HepG2 (cell line): ENCODE data around the gene NOTUM. TPM values are rescaled to one million over a fixed set of nuclear protein-coding genes. Genes with fewer than 3 reads are reported as not detected.
A peak's percentile ranks its signal among the peaks of the same experiment; 100 is the strongest.

ENCODE experiments used
- AHR ChIP-seq: IDR thresholded peaks from 2 replicates; pipeline ENCODE4 v1.6.1; 2018; ENCODE audit warnings: missing genetic modification reagents, missing compliant biosample characterization
- FOXC1 ChIP-seq: sonication (generic); formaldehyde crosslinking; IDR thresholded peaks from 2 replicates; pipeline ENCODE4 v1.8.0; 2022; ENCODE audit warnings: mild to moderate bottlenecking, missing genetic modification reagents, borderline replicate concordance
- HNRNPH1 ChIP-seq: fragments of 200-400 bp; formaldehyde crosslinking; optimal IDR thresholded peaks from 2 replicates; pipeline ENCODE3; 2017; ENCODE audit warnings: mild to moderate bottlenecking, low read depth, low read length
- KDM5A ChIP-seq: fragments of 200-600 bp; sonication (generic); IDR thresholded peaks from 2 replicates; pipeline ENCODE4 v1.7.0; 2018; ENCODE audit warnings: antibody characterized with exemption, mild to moderate bottlenecking, low read length, borderline replicate concordance
- KLF11 ChIP-seq: IDR thresholded peaks from 2 replicates; pipeline ENCODE4 v1.6.1; 2016; ENCODE audit warnings: missing compliant biosample characterization
- NCOA2 ChIP-seq: sonication (generic); formaldehyde crosslinking; IDR thresholded peaks from 2 replicates; pipeline ENCODE4 v1.8.0; 2022; ENCODE audit warnings: inconsistent platforms
- NR0B2 ChIP-seq: sonication (generic); formaldehyde crosslinking; IDR thresholded peaks from 2 replicates; pipeline ENCODE4 v1.4.0; 2020; ENCODE audit warnings: mild to moderate bottlenecking, missing genetic modification reagents
- POLR2AphosphoS2 ChIP-seq: IDR thresholded peaks from 2 replicates; pipeline ENCODE4 v1.6.1; 2011; ENCODE audit warnings: low read depth, low read length, improper control_type of control experiment
- STAT6 ChIP-seq: sonication (generic); formaldehyde crosslinking; IDR thresholded peaks from 2 replicates; pipeline ENCODE4 v1.4.0; 2020; ENCODE audit warnings: missing genetic modification reagents, mild to moderate bottlenecking, borderline replicate concordance
- TAF15 ChIP-seq: fragments of 200-400 bp; formaldehyde crosslinking; IDR thresholded peaks from one replicate; pipeline ENCODE4 v1.6.1; 2018; ENCODE audit warnings: mild to moderate bottlenecking, low read depth, low read length; ENCODE audit not compliant: poor library complexity, severe bottlenecking
- ZBTB14 ChIP-seq: sonication (generic); formaldehyde crosslinking; IDR thresholded peaks from 2 replicates; pipeline ENCODE4 v1.4.0; 2020; ENCODE audit warnings: missing genetic modification reagents
- ZFAT ChIP-seq: sonication (generic); formaldehyde crosslinking; conservative IDR thresholded peaks from 2 replicates; pipeline ENCODE4 v1.8.1; 2023; ENCODE audit warnings: missing genetic modification reagents, inconsistent platforms
- ZHX1 ChIP-seq: sonication (generic); formaldehyde crosslinking; IDR thresholded peaks from 2 replicates; pipeline ENCODE4 v1.8.1; 2022; ENCODE audit warnings: low read depth, mild to moderate bottlenecking, missing genetic modification reagents
- ZNF20 ChIP-seq: sonication (generic); formaldehyde crosslinking; IDR thresholded peaks from 2 replicates; pipeline ENCODE4 v1.4.0; 2020; ENCODE audit warnings: mild to moderate bottlenecking, moderate library complexity, missing genetic modification reagents
- ZNF296 ChIP-seq: sonication (generic); formaldehyde crosslinking; conservative IDR thresholded peaks from 2 replicates; pipeline ENCODE4 v1.5.0; 2020; ENCODE audit warnings: mild to moderate bottlenecking, missing genetic modification reagents
- ZNF331 ChIP-seq: sonication (generic); formaldehyde crosslinking; IDR thresholded peaks from 2 replicates; pipeline ENCODE4 v1.4.0; 2020; ENCODE audit warnings: missing genetic modification reagents
- ZNF605 ChIP-seq: sonication (generic); formaldehyde crosslinking; IDR thresholded peaks from 2 replicates; pipeline ENCODE4 v1.8.0; 2022; ENCODE audit warnings: mild to moderate bottlenecking, missing genetic modification reagents
- ZNF639 ChIP-seq: conservative IDR thresholded peaks from 2 replicates; pipeline ENCODE4 v1.6.1; 2018; ENCODE audit warnings: missing genetic modification reagents
- ZNF720 ChIP-seq: sonication (generic); formaldehyde crosslinking; IDR thresholded peaks from 2 replicates; pipeline ENCODE4 v1.4.0; 2020; ENCODE audit warnings: missing genetic modification reagents
- ZNF816 ChIP-seq: sonication (generic); formaldehyde crosslinking; IDR thresholded peaks from 2 replicates; pipeline ENCODE4 v1.8.0; 2022; ENCODE audit warnings: missing genetic modification reagents, mild to moderate bottlenecking, borderline replicate concordance
- ZSCAN25 ChIP-seq: sonication (generic); formaldehyde crosslinking; IDR thresholded peaks from 2 replicates; pipeline ENCODE4 v1.8.0; 2022; ENCODE audit warnings: mild to moderate bottlenecking, missing genetic modification reagents
- polyA plus RNA-seq, 8 experiments: library from polyadenylated mRNA; depleted of rRNA in 3 of 8; stranded (reverse) in 7 of 8; unstranded in 1 of 8; fragments of >200 nt; fragmentation: Illumina TruSeq in 4 of 8; extraction: Trizol in 4 of 8; gene quantifications; 2 replicates each; pipeline versions ENCODE4 v1.2.1 to v1.2.3, GENCODE V29; 2011 to 2016; ENCODE audit warnings: low read depth in 4 of 8, missing spikeins in 1 of 8, mixed read lengths in 1 of 8; ENCODE audit not compliant: insufficient read depth in 1 of 8
- total RNA-seq, 5 experiments: library from RNA; depleted of rRNA; stranded (reverse); fragments of >200 nt; fragmentation: Illumina TruSeq; extraction: Trizol; gene quantifications; 2 replicates each; pipeline ENCODE4 v1.2.3, GENCODE V29; 2016; ENCODE audit warnings: low read depth in 1 of 5

NOTUM gene
- total and polyA plus RNA-seq, 2 of the 13 experiments (the other 11 are each of a cell fraction or from before 2014, with no cell fraction given) = 150 to 160 TPM

- no peak for TF ChIP-seq NR0B2 (CRISPR knock-in tag)
- TF ChIP-seq KDM5A = no peak
- TF ChIP-seq STAT6 (CRISPR knock-in tag) = no peak
- TF ChIP-seq ZNF20 (CRISPR knock-in tag) = no peak
- TF ChIP-seq ZNF720 (CRISPR knock-in tag) = no peak
- TF ChIP-seq ZNF331 (CRISPR knock-in tag) = no peak
- no peak for TF ChIP-seq KLF11 (CRISPR knock-in tag)
- TF ChIP-seq TAF15 = no peak
- TF ChIP-seq HNRNPH1 = no peak
- no peak for TF ChIP-seq ZHX1 (CRISPR knock-in tag)
- TF ChIP-seq POLR2AphosphoS2 = no peak
- no peak for TF ChIP-seq ZFAT
- TF ChIP-seq ZNF639 (CRISPR knock-in tag) = no peak
- TF ChIP-seq ZSCAN25 (CRISPR knock-in tag) = no peak
- TF ChIP-seq NCOA2 (CRISPR knock-in tag) = no peak
- TF ChIP-seq ZNF296 (CRISPR knock-in tag) = no peak; the same call in 1 of the 2 replicates
- no peak for TF ChIP-seq AHR (CRISPR knock-in tag)
- peak; percentile 96 for TF ChIP-seq FOXC1
- TF ChIP-seq ZNF816 (CRISPR knock-in tag) = 0 out of 2 replicates have a peak, but pooled peaks have one; percentile 22
- TF ChIP-seq ZNF605 = no peak
- TF ChIP-seq ZBTB14 (CRISPR knock-in tag) = peak; percentile 54; the same call in 1 of the 2 replicates
These were observed 643 bp downstream of the NOTUM start (continued) for GRCh38 chr17:81960130-81960958.
